Progenitor cell of endocrine pancreas (in vitro differentiated cells): Measurements from ENCODE around the gene RAI1. TPM values are rescaled to one million over a fixed set of nuclear protein-coding genes. Genes with fewer than 3 reads are reported as not detected.

Experiments used
- DNase-seq: peaks from one replicate; pipeline ENCODE4 v3.0.0; 2021; ENCODE audit warnings: low spot score; ENCODE audit not compliant: unreplicated experiment
- H3K27ac Mint-ChIP-seq: 2 replicates; pipeline ENCODE4 v1.8.0; 2021; ENCODE audit warnings: mild to moderate bottlenecking, moderate library complexity, mixed read lengths
- H3K27me3 Mint-ChIP-seq: 2 replicates; pipeline ENCODE4 v1.8.0; 2021; ENCODE audit warnings: mixed read lengths
- H3K36me3 Mint-ChIP-seq: 2 replicates; pipeline ENCODE4 v1.8.0; 2022; ENCODE audit warnings: mixed read lengths; ENCODE audit not compliant: insufficient read depth
- H3K4me1 Mint-ChIP-seq: 2 replicates; pipeline ENCODE4 v1.8.0; 2021; ENCODE audit warnings: low read depth, mixed read lengths
- H3K4me3 Mint-ChIP-seq: 2 replicates; pipeline ENCODE4 v1.8.0; 2021; ENCODE audit warnings: low read depth, mild to moderate bottlenecking, moderate library complexity, mixed read lengths
- H3K9me3 Mint-ChIP-seq: 2 replicates; pipeline ENCODE4 v1.8.0; 2021; ENCODE audit warnings: low read depth, mixed read lengths
- CTCF ChIP-seq: fragments of 200-600 bp; sonication (generic); IDR thresholded peaks from one replicate; pipeline ENCODE4 v1.5.0; 2021; ENCODE audit warnings: antibody characterized with exemption, mild to moderate bottlenecking; ENCODE audit not compliant: unreplicated experiment
- total RNA-seq: library from RNA; stranded (reverse); gene quantifications from 2 replicates; pipeline ENCODE4 v1.2.1, GENCODE V29; 2021

The RAI1 gene
- total RNA-seq, 1 donor from 2014 or later: 75.0 TPM

- Mint-ChIP-seq H3K9me3 (no peaks in the 10 kb centered on the region), H3K27ac (peak overlapping the region; percentile 87), H3K27me3 (peaks cover 17% of the 10 kb centered on the region), H3K4me1 (peaks cover 39% of the 10 kb centered on the region), H3K4me3 (peak overlapping the region; percentile 78), H3K36me3 (no peaks in the 10 kb centered on the region)
- TF ChIP-seq CTCF: no peak
- DNase-seq: no peak
Measured at GRCh38 chr17:17723354-17724261, 42.4 kb downstream of the RAI1 start.

DNA sequence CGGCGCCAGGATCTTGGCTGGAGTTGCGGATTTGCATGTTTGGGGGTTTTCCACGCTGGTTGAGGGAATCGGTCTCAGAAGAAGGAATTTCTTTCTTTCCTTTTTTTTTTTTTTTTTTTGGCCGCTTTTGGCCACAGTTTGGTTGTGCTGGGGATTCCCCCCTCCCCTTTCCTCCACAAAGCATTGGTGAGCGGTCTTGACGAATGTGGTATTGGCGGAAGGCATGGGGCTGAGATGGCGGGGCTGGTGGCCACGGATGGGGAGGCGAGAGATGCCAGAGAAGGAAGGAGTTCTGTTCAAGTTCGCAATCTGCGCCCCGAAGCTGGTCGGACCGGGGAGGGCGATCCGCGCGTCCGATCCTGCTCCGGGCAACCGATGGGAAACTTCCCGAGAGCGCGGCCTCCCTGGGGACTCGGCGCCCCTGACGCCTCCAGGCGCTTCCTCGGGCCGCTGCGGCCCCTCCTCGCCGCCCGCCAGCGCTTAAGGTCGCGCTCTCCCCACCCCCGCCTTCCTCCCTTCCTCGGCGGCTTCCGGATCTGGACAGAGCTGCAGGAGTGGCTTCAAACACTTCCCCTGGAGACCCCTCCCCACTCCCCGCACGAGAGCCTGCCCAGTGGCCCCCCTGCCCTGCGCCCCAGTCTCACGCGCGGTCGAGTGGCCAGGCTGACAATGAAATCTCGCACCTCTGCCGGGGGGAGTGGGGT lies 43.2 kb downstream of the RAI1 start:
- TF ChIP-seq CTCF: no peak
- no peaks in the 10 kb centered on the region for H3K36me3 Mint-ChIP-seq
- DNase-seq: no peak
- H3K4me3 Mint-ChIP-seq: peak overlapping the region; percentile 78
- H3K27ac Mint-ChIP-seq: peak overlapping the region; percentile 87
- H3K27me3 Mint-ChIP-seq: peaks cover 17% of the 10 kb centered on the region
- peaks cover 33% of the 10 kb centered on the region for H3K4me1 Mint-ChIP-seq
- H3K9me3 Mint-ChIP-seq: no peaks in the 10 kb centered on the region

GRCh38 chr17:17725011-17725751 lies 43.9 kb downstream of the RAI1 start:
- H3K4me1 Mint-ChIP-seq: peaks cover 26% of the 10 kb centered on the region
- H3K36me3 Mint-ChIP-seq: no peaks in the 10 kb centered on the region
- H3K9me3 Mint-ChIP-seq: no peaks in the 10 kb centered on the region
- H3K27me3 Mint-ChIP-seq: peaks cover 17% of the 10 kb centered on the region
- no peak for DNase-seq
- H3K4me3 Mint-ChIP-seq: peak overlapping the region; percentile 74
- no peak for TF ChIP-seq CTCF
- peak overlapping the region; percentile 81 for H3K27ac Mint-ChIP-seq

- Mint-ChIP-seq H3K36me3 (no peaks in the 10 kb centered on the region), H3K27ac (peak overlapping the region; percentile 59), H3K4me3 (peak overlapping the region; percentile 74), H3K9me3 (no peaks in the 10 kb centered on the region), H3K4me1 (peaks cover 23% of the 10 kb centered on the region), H3K27me3 (peaks cover 17% of the 10 kb centered on the region)
- TF ChIP-seq CTCF: no peak
- DNase-seq: no peak
Measured at GRCh38 chr17:17725752-17726457, 44.6 kb downstream of the RAI1 start.
